ENCODE data around the gene C3orf22.

DNA sequence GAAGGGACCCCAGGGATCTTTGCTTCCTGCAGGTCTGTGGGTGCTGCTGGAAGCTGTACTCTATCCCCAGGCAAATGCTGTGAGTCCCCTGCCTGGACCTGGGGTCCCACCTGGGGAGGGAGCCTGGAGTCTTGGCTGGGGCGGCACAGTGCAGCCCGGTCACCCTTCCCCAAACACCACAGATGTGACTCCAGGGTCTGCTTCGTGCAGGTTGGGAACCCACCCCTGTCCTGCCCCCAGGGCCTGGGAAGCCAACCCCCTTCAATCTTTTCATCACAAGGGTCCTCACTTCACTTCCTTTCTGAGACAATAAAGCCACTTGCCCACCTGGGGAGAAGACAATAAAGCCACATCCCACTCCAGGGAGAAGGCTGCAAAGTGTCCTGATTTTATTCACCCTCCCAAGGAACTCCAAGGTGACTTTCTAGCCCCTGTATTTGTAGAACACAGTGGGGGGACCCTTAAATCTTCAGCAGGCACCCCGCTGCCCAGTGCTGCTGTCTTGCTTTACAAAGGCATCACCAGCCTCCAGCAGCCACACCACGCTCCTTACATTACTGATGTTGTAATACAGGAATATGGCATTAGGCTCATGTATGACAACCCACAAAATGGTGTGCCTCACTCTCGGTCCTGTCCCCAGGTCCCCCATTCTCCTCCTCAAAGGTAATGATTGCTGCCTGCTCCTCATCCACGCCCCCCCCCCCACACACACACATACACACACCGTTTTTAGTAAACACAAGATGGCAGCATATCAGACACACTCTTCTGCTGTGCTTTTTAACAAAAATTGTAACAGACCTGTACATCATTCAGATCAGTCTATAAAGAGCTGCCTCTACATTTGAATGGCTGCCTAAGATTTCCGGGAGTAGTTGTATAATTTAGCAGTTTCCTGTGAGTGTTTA is 9.9 kb downstream of the C3orf22 start:
- TF ChIP-seq, protein P1, sequence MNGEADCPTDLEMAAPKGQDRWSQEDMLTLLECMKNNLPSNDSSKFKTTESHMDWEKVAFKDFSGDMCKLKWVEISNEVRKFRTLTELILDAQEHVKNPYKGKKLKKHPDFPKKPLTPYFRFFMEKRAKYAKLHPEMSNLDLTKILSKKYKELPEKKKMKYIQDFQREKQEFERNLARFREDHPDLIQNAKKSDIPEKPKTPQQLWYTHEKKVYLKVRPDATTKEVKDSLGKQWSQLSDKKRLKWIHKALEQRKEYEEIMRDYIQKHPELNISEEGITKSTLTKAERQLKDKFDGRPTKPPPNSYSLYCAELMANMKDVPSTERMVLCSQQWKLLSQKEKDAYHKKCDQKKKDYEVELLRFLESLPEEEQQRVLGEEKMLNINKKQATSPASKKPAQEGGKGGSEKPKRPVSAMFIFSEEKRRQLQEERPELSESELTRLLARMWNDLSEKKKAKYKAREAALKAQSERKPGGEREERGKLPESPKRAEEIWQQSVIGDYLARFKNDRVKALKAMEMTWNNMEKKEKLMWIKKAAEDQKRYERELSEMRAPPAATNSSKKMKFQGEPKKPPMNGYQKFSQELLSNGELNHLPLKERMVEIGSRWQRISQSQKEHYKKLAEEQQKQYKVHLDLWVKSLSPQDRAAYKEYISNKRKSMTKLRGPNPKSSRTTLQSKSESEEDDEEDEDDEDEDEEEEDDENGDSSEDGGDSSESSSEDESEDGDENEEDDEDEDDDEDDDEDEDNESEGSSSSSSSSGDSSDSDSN (IDR thresholded peaks at IDR 0.05; ENCODE audit: borderline replicate concordance in 1 of 2, low read depth in 2 of 2, low read length in 2 of 2), result no peak
- TF ChIP-seq ZNF444 (CRISPR knock-in tag; IDR thresholded peaks at IDR 0.05) (no peak), EHMT2 (IDR thresholded peaks at IDR 0.05) (no peak), ZNF175 (CRISPR knock-in tag; IDR thresholded peaks at IDR 0.05; ENCODE audit: low read depth) (no peak), JUND (IDR thresholded peaks at IDR 0.05; ENCODE audit: borderline replicate concordance, low read depth, low read length) (no peak), JUND (tag; IDR thresholded peaks at IDR 0.05; ENCODE audit: borderline replicate concordance, low read depth, low read length) (no peak), ZNF282 (CRISPR knock-in tag; IDR thresholded peaks at IDR 0.05) (no peak), SIN3A (IDR thresholded peaks at IDR 0.05; ENCODE audit: borderline replicate concordance in 2 of 2, control insufficient read depth in 1 of 2, low read depth in 2 of 2, low read length in 2 of 2) (no peak), ADNP (tag; IDR thresholded peaks at IDR 0.05) (no peak), ZNF146 (CRISPR knock-in tag; IDR thresholded peaks at IDR 0.05; ENCODE audit: unreplicated experiment) (no peak)

Data from K562 (cell line).